HG02571 (cell line): Measurements from ENCODE around the gene SASH3.
"Not testable (repeated sequence)": the region's sequence is repeated elsewhere in the genome, so short reads cannot be mapped to it uniquely, and the experiment has no call there.

Experiments used
- ATAC-seq: cut with Tn5 transposase; IDR thresholded peaks from one replicate; pipeline ENCODE4 v1.9.1; 2021; ENCODE audit warnings: mild to moderate bottlenecking, moderate library complexity; ENCODE audit not compliant: unreplicated experiment

Gene SASH3

DNA sequence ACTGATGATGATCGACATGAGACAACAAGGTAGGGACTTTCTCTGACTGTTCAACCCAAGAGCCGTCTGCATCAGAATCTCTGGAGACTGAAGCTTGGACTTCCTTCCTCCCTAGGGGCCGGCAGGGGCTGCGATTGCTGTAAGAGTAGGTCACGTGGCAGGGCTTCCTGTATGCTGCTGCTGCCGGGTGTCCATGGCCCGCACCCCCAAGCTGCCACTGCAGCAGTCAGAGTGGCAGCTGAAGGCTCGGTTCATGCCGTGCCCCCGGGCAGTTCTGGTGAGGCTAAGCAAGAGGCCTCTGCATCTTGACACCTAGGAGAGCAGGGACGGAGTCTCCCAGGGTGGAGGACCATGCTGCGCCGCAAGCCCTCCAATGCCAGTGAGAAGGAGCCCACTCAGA lies at the start of gene SASH3:
TSS of gene SASH3 (plus strand) at position 203 of the 400 bp plus-strand sequence. CDS start at position 352, 149 bp downstream.
- ATAC-seq: peak; percentile 23

DNA sequence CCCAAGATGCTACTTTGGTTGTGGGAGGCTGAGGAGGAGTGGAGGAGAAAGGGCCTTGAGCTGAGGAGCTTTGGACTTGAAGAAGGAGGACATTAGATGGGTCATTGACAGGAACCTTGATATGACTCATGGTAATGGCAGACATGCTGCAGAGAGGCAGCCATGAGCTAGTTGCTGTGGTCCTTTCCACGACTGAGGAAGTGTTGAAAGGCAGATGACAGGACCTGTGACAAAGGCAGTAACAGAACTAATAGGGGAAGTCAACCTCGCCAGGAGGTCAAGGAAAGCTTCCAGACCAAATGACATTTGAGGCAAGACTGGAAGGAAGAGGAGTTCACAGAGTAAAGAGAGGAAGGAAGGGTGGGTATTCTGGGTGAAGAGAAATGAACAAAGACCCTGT lies 48.5 kb upstream of the SASH3 start:
- no peak for ATAC-seq

DNA sequence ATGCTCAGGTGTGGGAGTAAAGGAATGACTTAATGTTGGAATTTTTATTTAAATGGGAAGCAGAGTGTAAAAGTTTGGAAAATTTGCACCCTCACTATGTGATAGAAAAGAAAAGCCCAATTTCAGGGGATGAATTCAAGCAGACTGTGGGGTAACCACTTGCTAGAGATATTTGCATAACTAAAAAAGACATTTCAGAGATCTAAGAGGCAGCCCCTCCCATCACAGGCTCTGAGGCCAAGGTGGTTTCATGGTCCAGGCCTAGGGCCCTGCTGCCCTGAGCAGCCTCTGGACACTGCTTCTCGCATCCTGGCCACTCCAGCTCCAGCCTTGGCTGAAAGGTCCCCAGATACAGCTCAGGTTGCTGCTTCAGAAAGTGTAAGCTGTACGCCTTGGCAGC lies 46.9 kb upstream of the SASH3 start:
- no peak for ATAC-seq

DNA sequence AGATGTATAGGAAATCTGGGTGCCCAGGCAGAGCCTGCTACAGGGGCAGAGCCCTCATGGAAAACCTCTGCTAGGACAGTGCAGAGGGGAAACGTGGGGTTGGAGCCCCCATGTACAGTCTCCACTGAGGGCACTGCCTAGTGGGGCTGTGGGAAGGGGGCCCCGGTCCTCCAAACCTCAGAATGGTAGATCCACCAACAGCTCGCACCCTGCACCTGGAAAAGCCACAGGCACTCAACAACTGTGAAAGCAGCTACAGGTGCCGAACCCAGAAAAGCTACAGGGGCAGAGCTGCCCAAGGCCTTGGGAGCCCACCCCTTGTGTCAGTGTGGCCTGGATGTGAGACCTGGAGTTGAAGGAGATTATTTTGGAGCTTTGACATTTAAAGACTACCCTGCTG lies 46.4 kb upstream of the SASH3 start:
- ATAC-seq: no peak

DNA sequence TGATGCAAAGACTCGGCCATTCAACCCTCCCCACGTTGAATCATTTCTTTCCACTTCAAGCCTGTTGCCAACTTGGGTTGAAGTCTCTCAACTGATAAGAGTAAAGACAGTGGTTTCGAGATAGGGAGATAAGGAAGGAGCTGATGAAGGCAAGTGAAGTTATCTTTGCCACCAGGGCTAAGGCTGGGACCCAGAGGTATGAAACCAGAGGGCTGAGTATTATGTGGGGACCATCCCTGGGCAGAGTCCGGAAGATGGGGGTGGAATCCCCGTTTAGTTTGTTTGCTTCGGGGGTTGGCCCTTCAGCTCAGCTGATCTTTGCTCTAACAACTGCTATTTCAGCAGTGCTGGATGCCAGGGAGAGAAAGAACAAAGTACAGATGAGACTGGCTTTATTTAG lies 43.3 kb upstream of the SASH3 start:
- no peak for ATAC-seq

DNA sequence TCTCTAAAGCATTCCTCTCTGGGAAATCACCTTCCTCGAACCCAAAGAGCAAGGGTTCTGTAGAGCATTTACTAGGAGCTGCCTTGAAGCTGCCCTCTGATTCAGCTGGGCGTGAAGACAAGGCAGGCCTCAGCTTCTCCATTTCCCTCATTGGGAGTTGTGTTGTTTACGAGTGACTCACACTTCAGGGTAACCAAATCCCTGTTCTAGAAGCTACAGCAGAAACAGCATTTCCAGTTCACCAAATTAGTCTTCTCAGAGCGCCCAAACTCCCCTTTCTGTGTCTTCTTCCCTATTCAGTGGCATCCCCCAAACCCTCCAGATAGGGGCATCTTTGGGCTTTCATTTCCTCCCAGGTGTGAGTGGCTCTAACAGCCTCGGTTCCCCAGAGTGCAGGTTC lies 41.8 kb upstream of the SASH3 start:
- no peak for ATAC-seq

DNA sequence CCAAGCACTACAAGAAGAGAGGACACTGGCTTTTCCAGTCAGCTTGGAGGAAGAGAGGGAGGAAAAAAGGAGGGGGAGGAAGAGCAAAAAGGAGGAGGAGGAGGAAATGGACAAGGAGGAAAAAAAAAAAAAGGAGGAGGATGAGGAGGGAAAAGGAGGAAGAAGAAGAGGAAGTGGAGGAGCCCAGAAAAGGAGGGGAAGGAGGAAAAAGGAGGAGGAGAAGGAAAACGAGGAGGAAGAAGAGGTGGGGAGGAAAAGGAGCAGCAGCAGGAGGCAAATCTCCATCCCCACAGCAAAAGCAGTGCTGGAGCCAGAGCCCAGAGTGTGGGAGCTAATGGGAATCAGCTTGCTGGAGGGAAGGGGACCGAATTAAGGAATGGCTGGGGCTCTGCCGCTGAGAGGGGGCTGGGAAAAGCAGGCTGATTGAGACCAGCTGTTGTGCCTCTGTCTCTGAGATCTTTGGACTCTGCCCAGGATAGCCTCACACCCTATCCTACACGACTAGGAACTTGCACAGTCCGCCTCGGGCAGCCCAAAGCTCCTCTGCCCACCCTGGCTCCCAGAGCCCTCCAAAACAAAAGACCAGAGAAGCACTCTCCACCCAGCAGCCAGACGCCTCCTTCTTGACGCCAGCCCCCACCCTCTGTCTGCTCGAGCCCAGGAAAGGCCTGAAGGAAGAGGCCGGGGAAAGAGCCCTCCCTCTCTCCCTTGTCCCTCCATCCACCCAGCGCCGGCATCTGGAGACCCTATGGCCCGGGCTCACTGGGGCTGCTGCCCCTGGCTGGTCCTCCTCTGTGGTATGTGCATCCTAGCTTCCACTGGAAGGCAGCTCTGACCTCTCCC lies 41.1 kb upstream of the SASH3 start, which contains the start of gene XPNPEP2:
TSS of gene XPNPEP2 (plus strand) at position 514 of the 843 bp plus-strand sequence. CDS start at position 749, 235 bp downstream.
- ATAC-seq: no peak

DNA sequence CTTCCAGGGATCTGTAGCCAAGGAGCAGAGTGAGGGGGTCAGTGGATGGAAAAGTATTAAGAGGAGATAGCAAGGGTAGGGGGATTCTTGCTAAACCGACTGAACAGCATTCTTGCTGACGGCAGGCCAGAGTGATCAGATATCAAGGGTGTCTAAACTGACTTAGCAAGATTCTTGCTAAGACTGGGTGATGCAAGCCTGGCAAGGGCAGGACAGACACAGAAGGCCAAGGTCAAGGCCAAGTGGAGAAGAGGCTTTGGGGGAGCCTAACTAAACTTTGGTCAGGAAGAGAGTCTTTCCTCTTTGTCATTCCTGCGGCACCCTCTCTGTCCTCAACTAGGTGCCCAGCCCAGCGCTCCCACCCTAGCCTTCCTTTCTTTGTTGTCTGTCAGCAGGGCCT lies 40.2 kb upstream of the SASH3 start:
- ATAC-seq: no peak

DNA sequence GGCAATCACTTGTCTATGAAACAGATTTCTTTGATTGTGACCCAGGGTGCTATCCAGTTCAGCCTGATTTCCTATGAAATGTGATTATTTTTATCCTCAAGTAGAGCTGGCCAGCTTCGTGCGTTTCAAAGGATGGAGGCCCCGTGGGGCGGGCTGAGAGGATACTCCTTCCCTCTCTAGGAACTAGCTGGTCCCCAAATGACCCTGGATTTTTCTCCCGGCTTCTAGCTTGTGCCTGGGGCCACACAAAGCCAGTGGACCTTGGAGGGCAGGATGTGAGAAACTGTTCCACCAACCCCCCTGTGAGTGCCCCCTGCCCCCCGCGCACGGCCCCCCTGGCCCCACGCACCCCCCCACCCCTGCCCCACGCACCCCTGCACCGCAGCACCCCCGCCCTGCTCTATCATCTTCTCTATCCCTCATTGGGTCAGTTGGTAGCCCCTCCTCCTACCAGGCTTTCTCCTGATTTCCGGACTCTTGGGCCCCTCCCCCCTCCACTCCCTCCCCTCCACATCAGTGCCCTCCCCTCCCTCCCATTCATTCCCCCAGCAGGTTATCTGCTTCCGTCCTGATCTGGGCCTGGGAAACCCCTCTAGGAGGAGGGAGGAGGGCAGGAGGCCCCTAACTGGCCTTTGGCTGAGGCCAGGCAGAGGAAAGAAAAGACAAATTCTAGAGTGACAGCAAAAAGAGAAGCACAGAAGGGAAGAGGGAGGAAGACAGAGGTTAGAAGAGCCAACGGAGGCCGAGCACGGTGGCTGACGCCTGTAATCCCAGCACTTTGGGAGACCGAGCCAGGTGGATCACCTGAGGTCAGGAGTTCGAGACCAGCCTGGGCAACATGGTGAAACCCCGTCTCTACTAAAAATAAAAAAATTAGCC lies 37.6 kb upstream of the SASH3 start:
- ATAC-seq: no peak

DNA sequence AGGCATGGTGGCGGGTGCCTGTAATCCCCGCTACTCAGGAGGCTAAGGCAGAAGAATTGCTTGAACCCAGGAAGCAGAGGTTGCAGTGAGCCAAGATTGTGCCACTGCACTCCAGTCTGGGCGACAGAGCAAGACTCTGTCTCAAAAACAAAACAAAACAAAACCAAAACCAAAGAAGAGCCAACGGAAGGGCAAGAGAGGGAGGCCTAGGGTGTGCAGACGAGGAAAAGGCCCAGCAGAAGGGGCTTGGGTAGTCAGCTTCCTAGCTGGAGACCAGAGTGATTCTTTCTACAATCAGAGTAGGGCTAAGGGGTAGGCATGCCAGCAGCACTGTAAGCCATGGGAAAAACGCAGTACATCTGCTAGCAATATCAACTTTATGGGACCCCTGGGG lies 37.0 kb upstream of the SASH3 start:
- not testable (repeated sequence) for ATAC-seq

DNA sequence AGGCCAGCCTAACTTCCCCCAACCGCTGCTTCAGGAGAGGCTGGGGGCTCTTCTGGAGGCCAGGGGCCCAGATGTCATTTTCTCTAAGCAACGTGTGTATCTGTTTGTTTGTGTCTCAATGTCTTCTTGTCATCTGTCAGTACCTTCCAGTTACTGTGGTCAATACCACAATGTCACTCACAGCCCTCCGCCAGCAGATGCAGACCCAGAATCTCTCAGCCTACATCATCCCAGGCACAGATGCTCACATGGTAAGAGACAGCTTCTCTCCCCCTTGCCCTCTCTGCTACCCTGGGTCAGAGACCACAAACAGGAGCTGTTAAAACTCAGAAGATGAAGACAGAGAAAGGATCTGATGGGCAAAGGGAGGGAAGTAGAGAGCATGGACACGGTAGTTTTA lies 35.9 kb upstream of the SASH3 start:
- ATAC-seq: no peak

DNA sequence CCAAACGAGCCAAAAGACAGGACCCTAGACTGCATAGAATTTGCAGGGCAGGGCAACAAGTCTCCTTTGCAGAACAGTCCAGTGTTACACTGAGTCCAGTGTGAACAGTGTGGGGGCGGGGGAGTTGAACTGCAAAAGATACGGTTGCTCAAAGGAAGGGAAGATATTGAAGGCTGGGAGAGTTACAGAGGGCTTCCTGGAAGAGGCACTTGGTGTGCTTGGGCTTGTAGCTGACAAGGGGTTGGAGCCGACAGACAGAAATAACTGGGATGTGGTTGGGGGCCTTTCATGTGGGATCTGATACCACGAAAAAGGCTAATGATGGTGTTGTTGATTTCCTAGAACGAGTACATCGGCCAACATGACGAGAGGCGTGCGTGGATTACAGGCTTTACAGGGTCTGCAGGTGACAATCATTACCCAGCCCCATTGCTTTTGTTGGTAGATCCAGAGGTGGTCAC lies 34.9 kb upstream of the SASH3 start:
- ATAC-seq: no peak

DNA sequence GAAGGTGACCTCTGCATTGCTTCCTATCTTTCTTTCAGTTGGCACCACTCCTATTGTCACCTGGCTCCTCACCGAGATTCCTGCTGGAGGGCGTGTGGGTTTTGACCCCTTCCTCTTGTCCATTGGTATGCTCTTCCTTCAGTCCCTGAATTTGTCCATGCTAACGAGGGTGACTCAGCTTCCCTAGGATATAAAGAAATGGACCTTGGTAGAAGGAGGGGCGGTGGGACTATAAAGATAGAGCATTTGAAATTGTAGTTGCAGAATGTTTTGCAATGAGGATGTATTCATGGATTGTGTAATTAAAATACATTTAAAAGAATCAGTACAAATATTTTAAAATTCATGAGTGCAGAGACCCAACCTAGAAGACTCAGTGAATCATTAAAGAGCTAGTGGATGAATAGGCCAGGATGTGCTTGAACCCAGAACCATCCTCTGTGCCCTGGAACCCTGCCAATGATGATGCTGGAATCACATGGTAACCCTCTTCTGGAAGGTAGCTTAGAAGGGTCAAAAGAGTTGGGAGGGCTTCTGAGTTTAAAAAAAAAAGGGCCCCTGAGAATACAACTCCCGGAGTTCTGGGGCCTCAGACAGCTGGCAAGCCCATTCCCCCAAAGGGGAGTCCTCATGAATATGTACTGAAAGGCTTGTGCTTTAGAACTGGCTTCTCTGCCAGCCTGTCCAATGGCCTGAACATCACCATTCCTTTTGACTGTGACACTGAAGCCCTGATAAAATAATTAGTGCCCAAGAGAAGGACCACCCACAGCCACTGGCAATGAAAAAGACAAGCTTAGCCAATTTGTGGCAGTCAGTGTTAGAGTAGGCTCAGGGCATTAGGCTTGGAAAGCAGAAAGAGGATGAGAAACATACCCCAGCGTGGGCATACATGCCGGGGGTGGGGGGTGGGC lies 32.9 kb upstream of the SASH3 start:
- no peak for ATAC-seq

DNA sequence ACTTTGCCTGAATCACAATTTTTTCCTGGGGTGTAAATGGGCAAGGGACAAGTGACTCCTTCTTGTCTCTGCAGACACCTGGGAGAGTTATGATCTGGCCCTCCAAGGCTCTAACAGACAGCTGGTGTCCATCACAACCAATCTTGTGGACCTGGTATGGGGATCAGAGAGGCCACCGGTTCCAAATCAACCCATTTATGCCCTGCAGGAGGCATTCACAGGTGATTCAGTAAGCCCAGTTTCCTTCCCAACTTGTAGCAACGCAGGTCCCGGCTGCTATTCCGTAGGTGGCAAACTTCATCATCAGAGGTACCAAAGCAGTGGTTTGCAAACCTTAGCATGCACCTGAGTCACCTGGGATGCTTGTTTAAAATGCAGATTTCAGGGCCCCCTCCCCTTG lies 32.2 kb upstream of the SASH3 start:
- ATAC-seq: no peak

DNA sequence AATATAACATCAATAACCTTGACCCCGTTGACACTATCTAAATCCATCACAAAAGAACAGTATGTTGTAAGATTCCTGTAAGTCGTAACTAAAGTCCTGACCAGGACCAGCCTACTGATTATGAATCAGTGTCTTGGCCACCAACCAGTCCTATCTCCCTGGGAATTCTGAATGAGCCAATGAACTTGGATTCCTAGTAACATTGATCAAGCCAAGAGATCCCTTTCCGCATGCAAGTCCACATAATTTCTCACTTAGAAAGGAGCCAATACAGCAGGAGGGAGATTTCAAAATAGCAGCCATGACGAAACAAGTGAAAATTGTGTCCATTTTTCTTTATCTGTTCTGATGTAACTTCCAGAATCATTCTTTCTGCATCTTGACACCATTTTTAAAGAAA lies 31.4 kb upstream of the SASH3 start:
- no peak for ATAC-seq

DNA sequence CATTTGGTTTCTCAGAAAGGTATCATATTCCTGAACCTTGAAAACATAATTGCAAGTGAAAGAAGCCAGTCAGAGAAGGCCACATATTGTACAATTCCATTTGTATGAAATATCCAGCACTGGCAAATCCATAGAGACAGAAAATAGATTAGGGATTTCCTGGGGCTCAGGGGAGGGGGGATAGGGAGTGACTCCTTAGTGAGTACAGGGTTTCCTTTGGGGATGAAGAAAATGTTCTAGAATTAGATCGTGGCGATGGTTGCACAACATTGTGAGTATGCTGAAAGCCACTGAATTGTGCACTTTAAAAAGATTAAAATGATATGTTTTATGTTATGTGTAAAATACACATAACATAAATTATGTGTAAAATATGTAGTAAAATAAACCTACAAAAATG lies 30.7 kb upstream of the SASH3 start:
- no peak for ATAC-seq

DNA sequence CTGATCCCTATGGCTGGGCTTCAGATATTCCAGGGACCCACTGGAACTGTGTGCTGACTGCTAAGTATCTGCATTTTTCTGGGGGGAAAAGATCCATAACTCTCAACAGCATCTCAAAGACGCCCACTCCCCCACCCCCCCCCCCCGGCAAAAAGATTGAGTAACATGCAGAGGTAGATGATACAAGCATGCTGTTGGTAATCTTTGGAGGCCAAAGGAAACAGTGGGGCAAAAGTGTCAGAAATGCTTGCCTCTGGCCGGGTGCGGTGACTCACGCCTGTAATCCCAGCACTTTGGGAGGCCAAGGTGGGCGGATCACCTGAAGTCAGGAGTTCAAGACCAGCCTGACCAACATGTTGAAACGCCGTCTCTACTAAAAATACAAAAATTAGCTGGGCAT lies 28.8 kb upstream of the SASH3 start:
- ATAC-seq: no peak

DNA sequence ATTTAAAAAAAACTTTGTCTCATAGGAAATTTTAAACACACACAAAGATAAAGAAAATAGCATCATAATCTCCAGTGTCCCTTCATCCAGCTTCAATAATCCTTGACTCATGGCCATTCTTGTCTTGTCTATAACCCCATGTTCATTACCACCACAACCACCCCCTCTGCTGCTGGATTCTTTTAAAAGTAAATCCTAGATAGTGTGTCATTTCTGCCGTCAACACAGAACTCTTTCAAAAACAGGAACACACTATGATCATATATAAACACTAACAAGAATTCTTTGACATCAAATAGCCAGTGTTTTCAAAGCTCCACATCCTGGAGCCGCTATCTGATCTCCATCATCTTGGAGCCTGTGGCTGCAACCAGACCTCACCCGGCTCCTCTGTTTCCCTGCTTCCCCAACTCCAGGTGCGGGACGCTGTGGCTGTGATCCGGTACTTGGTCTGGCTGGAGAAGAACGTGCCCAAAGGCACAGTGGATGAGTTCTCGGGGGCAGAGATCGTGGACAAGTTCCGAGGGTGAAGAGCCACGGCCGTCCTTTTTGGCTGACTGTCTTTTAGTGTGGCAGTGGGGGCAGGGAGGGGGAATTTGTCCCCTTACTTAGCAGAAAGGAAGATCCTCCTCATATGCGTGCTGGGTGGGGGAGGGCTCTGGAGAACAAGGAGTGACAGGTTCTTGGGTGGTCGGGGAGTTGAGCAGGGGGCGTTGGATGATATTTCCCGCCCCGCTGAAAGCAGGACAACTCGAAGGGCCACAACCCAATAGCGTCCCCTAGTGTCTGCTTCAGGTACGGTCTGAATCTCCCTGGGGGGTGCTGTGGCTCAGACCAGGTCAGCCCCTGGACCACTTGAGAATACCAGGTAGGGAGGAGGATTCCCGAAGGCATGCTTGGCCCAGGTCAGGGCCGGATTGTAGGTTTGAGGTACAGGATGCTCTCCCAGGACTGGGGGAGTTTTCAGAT lies 25.4 kb upstream of the SASH3 start:
- no peak for ATAC-seq

DNA sequence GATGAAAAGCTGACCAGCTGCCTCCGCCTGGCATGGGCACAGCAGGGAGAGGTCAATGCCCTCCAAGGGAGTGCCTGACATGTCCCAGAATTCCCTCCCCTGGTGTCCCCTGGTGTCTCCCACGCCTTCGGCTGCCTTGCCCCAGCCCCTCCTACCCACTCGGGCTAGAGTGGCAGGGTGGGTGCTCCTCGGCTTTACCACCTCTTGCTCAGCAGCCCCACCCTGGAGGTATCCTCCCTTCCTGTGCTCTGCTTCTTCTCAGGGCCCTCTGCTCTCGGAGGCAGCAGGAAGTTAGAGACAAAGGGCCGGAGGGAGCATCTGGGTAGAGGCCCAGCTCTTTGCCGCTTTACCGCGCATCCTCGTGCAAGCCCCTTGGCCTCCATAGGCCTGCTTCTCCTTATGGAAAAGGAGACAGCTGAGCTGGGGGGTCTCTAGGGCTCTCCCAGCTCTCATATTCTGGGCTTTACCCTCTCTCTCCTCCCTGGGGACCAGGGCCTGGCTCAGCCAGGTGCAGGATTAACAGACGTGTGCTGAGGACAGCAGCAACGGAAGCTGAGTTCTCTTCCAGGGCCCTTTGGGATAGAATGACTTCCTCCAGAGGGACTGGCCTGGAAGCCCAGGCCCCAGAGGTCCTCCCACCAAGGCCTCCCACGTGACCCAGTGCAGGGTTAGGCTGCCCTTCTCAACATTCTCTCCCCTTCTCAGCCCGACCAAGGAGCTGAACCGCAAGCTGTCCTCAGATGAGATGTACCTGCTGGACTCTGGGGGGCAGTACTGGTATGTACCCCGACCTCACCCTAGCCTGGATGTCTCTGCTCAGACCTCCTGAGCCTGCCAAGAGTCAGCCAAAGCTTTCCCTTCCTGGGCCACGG lies 23.7 kb upstream of the SASH3 start:
- ATAC-seq: no peak
